B cell (primary cell): ENCODE data around the gene CBLIF. TPM values are rescaled to one million over a fixed set of nuclear protein-coding genes. Genes with fewer than 3 reads are reported as not detected.

ENCODE experiments used
- ATAC-seq: fragments of 200-7000 bp; cut with Tn5 transposase; one replicate; pipeline ENCODE4 v1.10.0; 2021; ENCODE audit warnings: low read depth, mild to moderate bottlenecking, moderate number of reproducible peaks, moderate library complexity
- CTCF ChIA-PET: fragments of 350-600 bp; sonication (Branson Sonifier 250); formaldehyde crosslinking; loops from one replicate; lab custom pipeline; 2021; ENCODE audit warnings: antibody characterized with exemption, inconsistent platforms; lab: Charles Lee
- POLR2A ChIA-PET: fragments of 350-600 bp; sonication (Branson Sonifier 250); formaldehyde crosslinking; loops from one replicate; lab custom pipeline; 2021; ENCODE audit warnings: antibody characterized with exemption; lab: Charles Lee
- DNase-seq: peaks from one replicate; pipeline ENCODE4 v3.0.0; 2013
- H2AFZ ChIP-seq: 2 replicates; pipeline ENCODE4 v1.6.1; 2012; ENCODE audit warnings: mild to moderate bottlenecking, low read depth, low read length; ENCODE audit not compliant: insufficient read depth, poor library complexity, severe bottlenecking
- H3K27ac ChIP-seq, 2 donors: 1 replicate in 1 of 2; 2 replicates in 1 of 2; pipeline ENCODE4 v1.5.1; 2012 to 2013; ENCODE audit warnings: low read length in 2 of 2, mild to moderate bottlenecking in 2 of 2, moderate library complexity in 1 of 2
- H3K27me3 ChIP-seq, 4 experiments: fragments of 200-600 bp in 1 of 4; sonication (generic) in 1 of 4; replicated peaks in 1 of 4; 1 replicate in 2 of 4; 2 replicates in 2 of 4; pipeline versions ENCODE4 v1.6.1 to v1.7.0; 2013 to 2016; ENCODE audit warnings: low read length in 3 of 4, mild to moderate bottlenecking in 2 of 4, mixed read lengths in 1 of 4, moderate library complexity in 1 of 4; ENCODE audit not compliant: insufficient read depth in 4 of 4, control insufficient read depth in 3 of 4; ENCODE audit errors: control extremely low read depth in 1 of 4
- H3K36me3 ChIP-seq, 2 experiments: replicated peaks in 1 of 2; 1 replicate in 1 of 2; 2 replicates in 1 of 2; pipeline versions ENCODE4 v1.6.1 to v1.7.1; 2013; ENCODE audit warnings: low read length in 1 of 2; ENCODE audit not compliant: insufficient read depth in 2 of 2, control insufficient read depth in 1 of 2; ENCODE audit errors: control extremely low read depth in 1 of 2, extremely low read depth in 1 of 2
- H3K4me1 ChIP-seq, 2 donors: fragments of 200-600 bp in 1 of 2; sonication (generic) in 1 of 2; 1 replicate in 1 of 2; 2 replicates in 1 of 2; pipeline versions ENCODE4 v1.5.1 to v1.6.1; 2013 to 2017; ENCODE audit warnings: low read length in 2 of 2; ENCODE audit not compliant: control insufficient read depth in 2 of 2, insufficient read depth in 2 of 2
- H3K4me2 ChIP-seq: replicated peaks from 2 replicates; pipeline ENCODE3; 2012; ENCODE audit warnings: mild to moderate bottlenecking, low read depth, low read length; ENCODE audit not compliant: poor library complexity, severe bottlenecking
- H3K4me3 ChIP-seq, 5 experiments: fragments of 200-600 bp in 1 of 5; sonication (generic) in 1 of 5; 1 replicate in 3 of 5; 2 replicates in 2 of 5; pipeline versions ENCODE4 v1.5.1 to v1.7.0; 2011 to 2016; ENCODE audit warnings: low read length in 4 of 5, mild to moderate bottlenecking in 4 of 5, low read depth in 2 of 5, control low read depth in 1 of 5, moderate library complexity in 1 of 5; ENCODE audit not compliant: insufficient read depth in 1 of 5; ENCODE audit errors: control extremely low read depth in 1 of 5, extremely low read depth in 1 of 5
- H3K79me2 ChIP-seq: fragments of 200-600 bp; sonication (generic); one replicate; pipeline ENCODE4 v1.6.0; 2016; ENCODE audit warnings: low read length; ENCODE audit not compliant: control insufficient read depth, insufficient read depth
- H3K9ac ChIP-seq: fragments of 200-600 bp; sonication (generic); 2 replicates; pipeline ENCODE4 v1.6.1; 2017; ENCODE audit warnings: mild to moderate bottlenecking, low read length, moderate library complexity
- H3K9me3 ChIP-seq, 3 donors: one replicate each; pipeline versions ENCODE4 v1.6.1 to v1.7.1; 2013; ENCODE audit warnings: low read length in 2 of 3; ENCODE audit not compliant: control insufficient read depth in 2 of 3, insufficient read depth in 1 of 3; ENCODE audit errors: control extremely low read depth in 1 of 3
- H4K20me1 ChIP-seq: 2 replicates; pipeline ENCODE4 v1.6.0; 2012; ENCODE audit warnings: mild to moderate bottlenecking, low read length; ENCODE audit not compliant: insufficient read depth, control insufficient read depth, poor library complexity, severe bottlenecking
- H3K27ac Mint-ChIP-seq: one replicate; pipeline ENCODE4 v1.8.0; 2021; ENCODE audit warnings: mixed read lengths
- H3K27me3 Mint-ChIP-seq: one replicate; pipeline ENCODE4 v1.8.0; 2021; ENCODE audit warnings: mixed read lengths
- H3K4me1 Mint-ChIP-seq: one replicate; pipeline ENCODE4 v1.8.0; 2021; ENCODE audit warnings: mixed read lengths
- H3K4me3 Mint-ChIP-seq: one replicate; pipeline ENCODE4 v1.8.0; 2021; ENCODE audit warnings: mixed read lengths
- H3K9me3 Mint-ChIP-seq: one replicate; pipeline ENCODE4 v1.8.0; 2022; ENCODE audit warnings: mixed read lengths; ENCODE audit not compliant: insufficient read depth
- CTCF ChIP-seq: fragments of 200-600 bp; IDR thresholded peaks from one replicate; pipeline ENCODE4 v1.8.0; 2022; ENCODE audit warnings: antibody characterized with exemption, mild to moderate bottlenecking
- EZH2 ChIP-seq: IDR thresholded peaks from 2 replicates; pipeline ENCODE4 v1.6.1; 2012; ENCODE audit warnings: borderline replicate concordance, low read depth, mild to moderate bottlenecking, moderate library complexity, low read length; ENCODE audit not compliant: insufficient read depth, poor library complexity, severe bottlenecking
- WGBS: methylation state at CpG from one replicate; pipeline ENCODE4 v1.1.5; 2013; ENCODE audit warnings: missing lambda C conversion rate; ENCODE audit not compliant: insufficient coverage; 5-methylcytosine and 5-hydroxymethylcytosine counted together
- intact Hi-C: fragments of 100-400 bp; cut with micrococcal nuclease; formaldehyde crosslinking; loops from one replicate; pipeline ENCODE4 v1.10.0; 2022
- polyA plus RNA-seq: library from polyadenylated mRNA; depleted of rRNA; stranded (reverse); fragments of >200 nt; gene quantifications from 2 replicates; pipeline ENCODE4 v1.2.3, GENCODE V29; 2012
- total RNA-seq, 2 donors: library from RNA; stranded (reverse); fragments of 120-200 nt in 1 of 2; gene quantifications; 1 replicate in 1 of 2; 2 replicates in 1 of 2; pipeline versions ENCODE4 v1.2.3 to v1.2.4, GENCODE V29; 2013 to 2022

CBLIF gene
- total and polyA plus RNA-seq, 2 donors (not counting 1 experiment from before 2014, with no cell fraction given), result not detected

GRCh38 chr11:59791639-59792038, 53.7 kb downstream of the CBLIF start:
- peaks cover 1% of the 10 kb centered on the region for H3K4me1 Mint-ChIP-seq
- no peak overlapping the region for H3K4me2 ChIP-seq
- CTCF ChIA-PET, result no interaction called here

DNA sequence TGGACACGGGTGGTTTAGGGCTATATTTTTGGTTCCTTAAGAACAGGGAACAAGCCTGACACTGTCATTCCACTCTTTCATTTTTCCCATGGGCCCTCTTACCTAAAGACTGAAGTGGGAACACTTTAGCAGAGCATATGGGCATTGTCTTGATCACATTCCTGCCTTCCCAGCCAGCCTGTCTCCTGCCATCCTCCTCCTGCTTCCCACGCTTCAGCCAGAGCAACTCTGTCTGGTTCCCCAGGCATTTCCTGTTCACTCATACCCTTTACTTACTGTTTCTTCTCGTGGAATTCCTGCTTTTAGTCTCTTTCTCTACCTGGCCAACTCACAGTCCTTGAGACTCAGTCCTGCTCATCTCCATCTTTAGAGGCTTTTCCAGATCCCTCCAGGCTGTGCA, 57.5 kb downstream of the CBLIF start:
- WGBS, result 82% methylated on average over 3 of the region's 3 CpGs
- no peaks in the 10 kb centered on the region for H3K9me3 Mint-ChIP-seq
- no peaks in the 10 kb centered on the region for H4K20me1 ChIP-seq
- no peak overlapping the region for H3K4me3 ChIP-seq
- H3K4me1 Mint-ChIP-seq, result peaks cover 3% of the 10 kb centered on the region
- H3K9ac ChIP-seq, result no peak overlapping the region
- no peak for TF ChIP-seq CTCF
- no peak for DNase-seq
- intact Hi-C loops, result no loop called here
- POLR2A ChIA-PET, result interaction anchor here (0.6 to 1.1 kb wide), 2 partner anchors 20 to 251 kb away, joined by 3 to 4 read pairs; no protein-coding TSS in a partner anchor
- no peaks in the 10 kb centered on the region for H3K27me3 ChIP-seq
- H3K9me3 ChIP-seq, result no peaks in the 10 kb centered on the region
- no peak for ATAC-seq
- no peak overlapping the region for H2AFZ ChIP-seq
- peaks cover 2 to 13% of the 10 kb centered on the region in 2 experiments for H3K36me3 ChIP-seq
- no peak overlapping the region for H3K27ac ChIP-seq
- no peak overlapping the region for H3K27ac Mint-ChIP-seq
- H3K4me3 Mint-ChIP-seq, result no peak overlapping the region
- no peaks in the 10 kb centered on the region for H3K79me2 ChIP-seq
- CTCF ChIA-PET, result interaction anchor here (0.9 to 1.6 kb wide), 3 partner anchors 16 to 34 kb away, joined by 3 to 8 read pairs (median 3); partner anchors contain the start of gene STX3
- H3K4me2 ChIP-seq, result no peak overlapping the region
- no peaks in the 10 kb centered on the region for H3K4me1 ChIP-seq
- no peaks in the 10 kb centered on the region for H3K27me3 Mint-ChIP-seq

More at GRCh38 chr11:59791639-59792038, 53.7 kb downstream of the CBLIF start:
- WGBS, result 100% methylated on average over 4 of the region's 4 CpGs
- Histone ChIP-seq H3K27me3 (no peaks in the 10 kb centered on the region), H3K79me2 (no peaks in the 10 kb centered on the region), H3K4me3 (no peak overlapping the region), H2AFZ (no peak overlapping the region), H4K20me1 (no peaks in the 10 kb centered on the region), H3K4me1 (no peaks in the 10 kb centered on the region), H3K9ac (no peak overlapping the region), H3K27ac (no peak overlapping the region), H3K36me3 (peaks cover 4 to 26% of the 10 kb centered on the region in 2 experiments), H3K9me3 (no peaks in the 10 kb centered on the region)
- no peak for ATAC-seq
- TF ChIP-seq EZH2 (no peak), CTCF (no peak)
- POLR2A ChIA-PET, result no interaction called here
- DNase-seq, result no peak
- no peak overlapping the region for H3K4me3 Mint-ChIP-seq
- H3K27ac Mint-ChIP-seq, result no peak overlapping the region
- no peaks in the 10 kb centered on the region for H3K9me3 Mint-ChIP-seq
- intact Hi-C loops, result no loop called here
- H3K27me3 Mint-ChIP-seq, result no peaks in the 10 kb centered on the region
